OCI-LY7 (cell line): ENCODE results near the gene OR1F1. TPM values are rescaled to one million over a fixed set of nuclear protein-coding genes. Genes with fewer than 3 reads are reported as not detected.

Experiments used
- BruUV-seq: library from RNA; stranded (reverse); fragments of 400-500 nt; replicated peaks from 2 replicates; lab custom pipeline; 2021; lab: Mats Ljungman, UMichigan
- CTCF ChIA-PET: fragments of 300-600 bp; sonication (Branson Sonifier 250); formaldehyde crosslinking; loops from one replicate; lab custom pipeline; 2022; ENCODE audit warnings: antibody characterized with exemption; ENCODE audit not compliant: unreplicated experiment; lab: Charles Lee
- POLR2A ChIA-PET: fragments of 300-600 bp; sonication (Branson Sonifier 250); formaldehyde crosslinking; loops from one replicate; lab custom pipeline; 2022; ENCODE audit warnings: antibody characterized with exemption; lab: Charles Lee
- DNase-seq: peaks from one replicate; pipeline ENCODE4 v3.0.0-alpha.2; 2015; ENCODE audit warnings: low spot score
- H2AFZ ChIP-seq: fragments of 200-600 bp; sonication (generic), shearing (Covaris generic); 2 replicates; pipeline ENCODE4 v1.6.1; 2014; ENCODE audit warnings: mild to moderate bottlenecking, antibody characterized with exemption, low read length, moderate library complexity
- H3K27ac ChIP-seq: fragments of 200-600 bp; sonication (generic); 2 replicates; pipeline ENCODE4 v1.5.1; 2014; ENCODE audit warnings: mixed run types, low read depth, mild to moderate bottlenecking, moderate library complexity, low read length, inconsistent platforms; ENCODE audit not compliant: poor library complexity, severe bottlenecking
- H3K36me3 ChIP-seq: fragments of 200-600 bp; sonication (generic); 2 replicates; pipeline ENCODE4 v1.6.1; 2014; ENCODE audit warnings: mild to moderate bottlenecking, antibody characterized with exemption, low read length, moderate library complexity, mixed read lengths; ENCODE audit not compliant: insufficient read depth
- H3K4me1 ChIP-seq: fragments of 200-600 bp; sonication (generic); 2 replicates; pipeline ENCODE4 v1.5.1; 2014; ENCODE audit warnings: mild to moderate bottlenecking, low read length; ENCODE audit not compliant: insufficient read depth, poor library complexity, severe bottlenecking
- H3K4me2 ChIP-seq: fragments of 200-600 bp; sonication (generic); 2 replicates; pipeline ENCODE4 v1.6.1; 2014; ENCODE audit warnings: mild to moderate bottlenecking, low read length
- H3K4me3 ChIP-seq: fragments of 200-600 bp; sonication (generic); 2 replicates; pipeline ENCODE4 v1.5.1; 2014; ENCODE audit warnings: mild to moderate bottlenecking, low read depth, low read length; ENCODE audit not compliant: poor library complexity, severe bottlenecking
- H3K79me2 ChIP-seq: fragments of 200-600 bp; sonication (generic); 2 replicates; pipeline ENCODE4 v1.6.1; 2016; ENCODE audit warnings: low read depth, mild to moderate bottlenecking, low read length, moderate library complexity, mixed read lengths; ENCODE audit not compliant: insufficient read depth
- H3K9me2 ChIP-seq: fragments of 200-600 bp; sonication (generic); 2 replicates; pipeline ENCODE4 v1.6.1; 2016; ENCODE audit warnings: mild to moderate bottlenecking, low read length, mixed read lengths; ENCODE audit not compliant: insufficient read depth
- H3K9me3 ChIP-seq: fragments of 200-600 bp; sonication (generic); 2 replicates; pipeline ENCODE4 v1.6.1; 2014; ENCODE audit warnings: mild to moderate bottlenecking, mixed run types, low read length, mixed read lengths
- H4K20me1 ChIP-seq: fragments of 200-600 bp; sonication (generic); 2 replicates; pipeline ENCODE4 v1.6.1; 2014; ENCODE audit warnings: mild to moderate bottlenecking, antibody characterized with exemption, low read length, moderate library complexity, mixed read lengths; ENCODE audit not compliant: insufficient read depth
- CTCF ChIP-seq: fragments of 200-600 bp; sonication (generic); conservative IDR thresholded peaks from 2 replicates; pipeline ENCODE4 v1.5.1; 2014; ENCODE audit warnings: mild to moderate bottlenecking, antibody characterized with exemption, low read length, moderate library complexity, mixed read lengths
- EZH2phosphoT487 ChIP-seq: fragments of 200-600 bp; sonication (generic); IDR thresholded peaks from 2 replicates; pipeline ENCODE4 v1.6.1; 2018; ENCODE audit warnings: low read depth, borderline replicate concordance, mild to moderate bottlenecking, mixed run types, antibody characterized with exemption, low read length, moderate library complexity, mixed read lengths
- intact Hi-C: fragments of 100-400 bp; cut with micrococcal nuclease; formaldehyde crosslinking; loops from one replicate; pipeline ENCODE4 v1.10.0; 2022; ENCODE audit not compliant: unreplicated experiment
- total RNA-seq, 2 experiments: library from RNA; depleted of rRNA in 1 of 2; stranded (reverse); fragments of >200 nt in 1 of 2; shearing (Covaris generic) in 1 of 2; gene quantifications; 2 replicates each; pipeline ENCODE4 v1.2.3, GENCODE V29; 2014 to 2022

Gene OR1F1
- total RNA-seq, 2 experiments from 2014 or later: not detected

GRCh38 chr16:3147757-3148104 is 40.3 kb upstream of the OR1F1 start:
- no peaks in the 10 kb centered on the region for H4K20me1 ChIP-seq
- H3K36me3 ChIP-seq: no peaks in the 10 kb centered on the region
- H3K4me2 ChIP-seq: no peak overlapping the region
- no peak overlapping the region for H3K27ac ChIP-seq
- H3K4me1 ChIP-seq: peaks cover 17% of the 10 kb centered on the region
- intact Hi-C loops: no loop called here
- H3K9me3 ChIP-seq: no peaks in the 10 kb centered on the region
- ChIA-PET POLR2A (interaction anchor here (1.0 to 2.2 kb wide), 2 partner anchors 11 to 13 kb away, joined by 3 to 11 read pairs; partner anchors contain the start of gene ZNF213), CTCF (no interaction called here)
- TF ChIP-seq CTCF: no peak
- no peak for TF ChIP-seq EZH2phosphoT487
- H2AFZ ChIP-seq: no peak overlapping the region
- no peaks in the 10 kb centered on the region for H3K79me2 ChIP-seq
- BruUV-seq: no TSS peak
- H3K4me3 ChIP-seq: no peak overlapping the region
- no peak for DNase-seq
- H3K9me2 ChIP-seq: no peaks in the 10 kb centered on the region

DNA sequence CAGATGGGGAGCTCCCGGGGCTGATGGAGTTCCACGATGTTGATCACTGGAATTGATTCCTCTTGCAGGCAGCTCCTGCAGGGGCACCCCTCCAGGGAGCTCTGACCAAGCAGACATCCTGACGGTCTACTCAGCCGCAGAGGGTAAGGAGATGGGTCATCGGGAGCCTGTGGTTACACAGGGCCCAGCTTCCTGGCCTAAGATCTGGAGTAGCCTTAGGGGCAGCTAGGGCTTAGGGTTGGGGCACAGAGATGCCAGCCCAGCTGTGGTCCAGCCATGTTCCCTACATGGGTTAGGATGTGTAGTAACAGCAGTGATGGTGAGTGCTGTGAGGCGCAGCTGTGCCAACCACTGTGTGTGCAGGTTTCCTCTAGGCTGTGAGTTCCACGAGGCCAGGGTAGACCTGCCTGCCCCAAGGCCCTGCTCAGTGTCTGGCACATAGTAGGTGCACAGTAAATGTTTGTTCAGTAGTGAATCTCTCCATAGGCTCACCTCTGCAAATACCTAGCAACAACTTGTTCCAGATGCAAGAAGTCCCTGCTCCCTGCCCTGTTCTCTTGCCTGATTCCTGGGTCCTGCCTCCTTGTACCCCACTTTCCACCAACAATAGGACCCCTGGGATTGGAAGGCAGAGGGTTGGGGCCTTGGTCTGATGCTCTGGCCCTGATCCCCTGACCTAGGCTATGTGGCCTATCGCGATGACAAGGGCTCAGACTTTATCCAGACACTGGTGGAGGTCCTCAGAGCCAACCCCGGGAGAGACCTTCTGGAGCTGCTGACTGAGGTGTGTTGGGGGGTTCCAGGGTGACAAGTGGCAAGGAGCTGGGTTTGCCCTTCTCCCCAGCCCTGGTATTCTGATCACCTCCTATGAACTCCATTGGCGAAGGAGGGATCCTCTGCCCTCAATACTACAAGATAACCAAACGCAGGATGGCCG is 39.5 kb upstream of the OR1F1 start:
- no peak for DNase-seq
- TF ChIP-seq EZH2phosphoT487 (no peak), CTCF (no peak)
- Histone ChIP-seq H3K4me2 (peak overlapping the region; percentile 91), H3K79me2 (no peaks in the 10 kb centered on the region), H3K27ac (no peak overlapping the region), H4K20me1 (no peaks in the 10 kb centered on the region), H3K36me3 (no peaks in the 10 kb centered on the region), H3K4me1 (peaks cover 17% of the 10 kb centered on the region), H3K9me2 (no peaks in the 10 kb centered on the region), H3K4me3 (peak overlapping the region; percentile 79), H2AFZ (no peak overlapping the region), H3K9me3 (no peaks in the 10 kb centered on the region)
- CTCF ChIA-PET: no interaction called here
- no TSS peak for BruUV-seq
- intact Hi-C loops: no loop called here
- POLR2A ChIA-PET: interaction anchor here (1.0 to 2.2 kb wide), 2 partner anchors 12 to 14 kb away, joined by 3 to 11 read pairs; partner anchors contain the start of gene ZNF213

GRCh38 chr16:3149193-3149530 is 38.8 kb upstream of the OR1F1 start:
- Histone ChIP-seq H3K27ac (peak overlapping the region; percentile 66), H3K4me3 (peak overlapping the region; percentile 79), H3K9me2 (no peaks in the 10 kb centered on the region), H2AFZ (no peak overlapping the region), H3K4me2 (peak overlapping the region; percentile 91), H3K4me1 (peaks cover 17% of the 10 kb centered on the region), H3K79me2 (no peaks in the 10 kb centered on the region), H4K20me1 (no peaks in the 10 kb centered on the region), H3K9me3 (no peaks in the 10 kb centered on the region), H3K36me3 (no peaks in the 10 kb centered on the region)
- POLR2A ChIA-PET: interaction anchor here (2.2 kb wide), 1 partner anchor 14 kb away, joined by 11 read pairs; the partner anchor contains the start of gene ZNF213
- TF ChIP-seq EZH2phosphoT487 (no peak), CTCF (no peak)
- CTCF ChIA-PET: no interaction called here
- DNase-seq: no peak
- intact Hi-C loops: no loop called here
- no TSS peak for BruUV-seq
